Transverse colon (tissue), 4 donors: Measurements from ENCODE around the gene MYH10. TPM values are rescaled to one million over a fixed set of nuclear protein-coding genes. Genes with fewer than 3 reads are reported as not detected.

Experiments used
- DNase-seq: peaks from one replicate; pipeline ENCODE4 v3.0.0-alpha.2; 2019
- H3K27ac ChIP-seq, 4 donors: fragments of 200-600 bp; sonication (generic); 2 replicates each; pipeline ENCODE4 v1.5.1; 2016 to 2018; ENCODE audit warnings: inconsistent platforms in 4 of 4
- H3K27me3 ChIP-seq: fragments of 200-600 bp; sonication (generic); 2 replicates; pipeline ENCODE4 v1.5.1; 2017; ENCODE audit warnings: inconsistent platforms
- H3K36me3 ChIP-seq, 4 donors: fragments of 200-600 bp; sonication (generic); 2 replicates each; pipeline ENCODE4 v1.5.1; 2017 to 2019; ENCODE audit warnings: inconsistent platforms in 4 of 4
- H3K4me1 ChIP-seq, 4 donors: fragments of 200-600 bp; sonication (generic); 2 replicates each; pipeline ENCODE4 v1.5.1; 2017 to 2020; ENCODE audit warnings: inconsistent platforms in 4 of 4
- H3K4me3 ChIP-seq, 4 donors: fragments of 200-600 bp; sonication (generic); 1 replicate in 1 of 4; 2 replicates in 3 of 4; pipeline versions ENCODE4 v1.5.1 to v1.6.1; 2017 to 2019; ENCODE audit warnings: inconsistent platforms in 4 of 4
- H3K9me3 ChIP-seq, 2 donors: fragments of 200-600 bp; sonication (generic); 2 replicates each; pipeline ENCODE4 v1.5.1; 2017 to 2019; ENCODE audit warnings: inconsistent platforms in 2 of 2
- CTCF ChIP-seq, 5 experiments: fragments of 200-600 bp in 3 of 5; fragments of 450-650 bp in 2 of 5; sonication (generic) in 3 of 5; IDR thresholded peaks; 1 replicate in 2 of 5; 2 replicates in 3 of 5; pipeline ENCODE4 v1.5.1; 2016 to 2017; ENCODE audit warnings: antibody characterized with exemption in 5 of 5, inconsistent platforms in 3 of 5, mild to moderate bottlenecking in 2 of 5, moderate library complexity in 1 of 5
- EP300 ChIP-seq: sonication (generic); formaldehyde crosslinking; IDR thresholded peaks from one replicate; pipeline ENCODE4 v1.6.1; 2017; ENCODE audit warnings: antibody characterized with exemption, low read depth
- POLR2A ChIP-seq: fragments of 450-650 bp; IDR thresholded peaks from one replicate; pipeline ENCODE4 v1.6.1; 2016; ENCODE audit warnings: antibody characterized with exemption, mild to moderate bottlenecking, moderate library complexity
- POLR2AphosphoS5 ChIP-seq, 3 donors: sonication (generic); formaldehyde crosslinking; IDR thresholded peaks; one replicate each; pipeline ENCODE4 v1.6.1; 2016; ENCODE audit warnings: antibody characterized with exemption in 3 of 3
- WGBS, 2 donors: methylation state at CpG; one replicate each; pipeline ENCODE4 v1.1.5; 2018; ENCODE audit warnings: low coverage in 1 of 2; 5-methylcytosine and 5-hydroxymethylcytosine counted together
- in situ Hi-C, 4 donors: fragments of 200-750 bp; cut with MboI; loops; one replicate each; pipeline versions ENCODE4 v1.15.0 to v1.15.1; 2017; ENCODE audit warnings: low sequenced_read_pairs in 3 of 4, low pct_ligation_motif_present in 1 of 4, low pct_unique_long_range_greater_than_20kb in 1 of 4
- intact Hi-C: fragments of 100-400 bp; cut with DNase I; formaldehyde crosslinking; loops from one replicate; pipeline ENCODE4 v1.15.1; 2023; ENCODE audit warnings: low total_unique reads
- total RNA-seq, 4 donors: library from RNA; depleted of rRNA; stranded (reverse); fragments of >200 nt; gene quantifications; one replicate each; pipeline ENCODE4 v1.1.0, GENCODE V29; 2016

MYH10 gene
- total RNA-seq, 4 donors from 2014 or later: 3.7 to 71.2 (median 8.3) TPM

GRCh38 chr17:8656693-8657092, 26.2 kb upstream of the MYH10 start:
- intact Hi-C loops: no loop called here
- TF ChIP-seq POLR2AphosphoS5 (IDR thresholded peaks at IDR 0.05) (no peak), POLR2A (no peak), CTCF (IDR thresholded peaks at IDR 0.05) (no peak), EP300 (no peak)

GRCh38 chr17:8654822-8655221, 24.3 kb upstream of the MYH10 start:
- WGBS, 2 donors: 81 to 82% methylated on average over 3 to 4 of the region's 4 CpGs
- Histone ChIP-seq H3K36me3 (no peaks in the 10 kb centered on the region), H3K9me3 (no peaks in the 10 kb centered on the region), H3K4me1 (no peaks in the 10 kb centered on the region), H3K27ac (no peak overlapping the region), H3K4me3 (no peak overlapping the region), H3K27me3 (peaks cover 3% of the 10 kb centered on the region)
- DNase-seq: no peak
- in situ Hi-C loops: no loop called here
- TF ChIP-seq POLR2A: no peak
- TF ChIP-seq POLR2AphosphoS5 (IDR thresholded peaks at IDR 0.05): no peak
- TF ChIP-seq CTCF (IDR thresholded peaks at IDR 0.05): no peak
- TF ChIP-seq EP300: no peak
- intact Hi-C loops: no loop called here

More at GRCh38 chr17:8656693-8657092, 26.2 kb upstream of the MYH10 start:
- Histone ChIP-seq H3K27ac (no peak overlapping the region), H3K9me3 (no peaks in the 10 kb centered on the region), H3K36me3 (no peaks in the 10 kb centered on the region), H3K4me3 (no peak overlapping the region), H3K4me1 (no peaks in the 10 kb centered on the region), H3K27me3 (peaks cover 6% of the 10 kb centered on the region)
- WGBS, 2 donors: 95 to 100% methylated on average over 1 to 4 of the region's 4 CpGs
- DNase-seq: no peak
- in situ Hi-C loops: no loop called here

GRCh38 chr17:8651013-8651412, 20.5 kb upstream of the MYH10 start:
- peaks cover 8% of the 10 kb centered on the region for H3K27me3 ChIP-seq
- H3K4me3 ChIP-seq: no peak overlapping the region
- WGBS, 2 donors: 38 to 47% methylated on average over 4 of the region's 4 CpGs
- TF ChIP-seq CTCF (IDR thresholded peaks at IDR 0.05) (no peak), EP300 (no peak), POLR2AphosphoS5 (IDR thresholded peaks at IDR 0.05) (no peak), POLR2A (no peak)
- intact Hi-C loops: no loop called here
- no peak overlapping the region for H3K27ac ChIP-seq
- in situ Hi-C loops: no loop called here
- no peaks in the 10 kb centered on the region for H3K4me1 ChIP-seq
- H3K9me3 ChIP-seq: no peaks in the 10 kb centered on the region
- no peaks in the 10 kb centered on the region for H3K36me3 ChIP-seq
- DNase-seq: no peak

- no peak for DNase-seq
- intact Hi-C loops: no loop called here
- Histone ChIP-seq H3K4me1 (no peaks in the 10 kb centered on the region), H3K9me3 (no peaks in the 10 kb centered on the region), H3K27ac (no peak overlapping the region), H3K4me3 (no peak overlapping the region), H3K27me3 (peaks cover 8% of the 10 kb centered on the region), H3K36me3 (no peaks in the 10 kb centered on the region)
- no peak for TF ChIP-seq CTCF (IDR thresholded peaks at IDR 0.05)
- no peak for TF ChIP-seq POLR2AphosphoS5 (IDR thresholded peaks at IDR 0.05)
- 94% methylated on average over 1 of the region's 1 CpG; no CpG with 5 or more reads in 1 of the 2 donors for WGBS, 2 donors
- in situ Hi-C loops: no loop called here
Measured at GRCh38 chr17:8650119-8650499, 19.6 kb upstream of the MYH10 start.
